ENCODE data around the gene AKAIN1. TPM values are rescaled to one million over a fixed set of nuclear protein-coding genes. Genes with fewer than 3 reads are reported as not detected.

AKAIN1 gene
- total RNA-seq, 4 donors from 2014 or later, result not detected

DNA sequence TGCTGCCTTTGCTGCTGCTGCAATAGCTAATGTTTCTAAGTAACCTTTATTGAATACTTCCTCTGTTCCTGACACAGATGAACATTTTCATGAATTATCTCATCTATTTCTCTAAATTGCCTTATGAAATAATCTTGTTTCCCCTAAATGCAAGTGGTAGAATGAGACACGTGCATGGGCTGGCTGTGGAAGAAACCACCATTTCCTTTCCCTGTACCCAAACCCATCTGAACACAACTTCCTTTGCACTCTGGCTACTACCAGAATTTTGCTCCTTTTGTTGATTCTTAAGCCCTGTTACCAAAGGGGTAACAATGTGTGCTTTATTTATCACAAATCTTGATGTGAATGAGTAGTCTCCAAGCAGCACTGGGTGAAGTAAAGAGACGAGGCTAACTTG, 29.2 kb downstream of the AKAIN1 start:
- no peak for DNase-seq (ENCODE audit: extremely low spot score)
- intact Hi-C loops (cut with DNase I), result no loop called here
- Histone ChIP-seq H3K4me1 (no peaks in the 10 kb centered on the region), H3K4me3 (no peak overlapping the region), H3K27ac (replicated peaks in 1 of 4) (no peak overlapping the region), H3K27me3 (no peaks in the 10 kb centered on the region), H3K9me3 (no peaks in the 10 kb centered on the region), H3K36me3 (no peaks in the 10 kb centered on the region)
- TF ChIP-seq POLR2A (IDR thresholded peaks at IDR 0.05; ENCODE audit: low read depth) (no peak), EP300 (IDR thresholded peaks at IDR 0.05) (no peak), POLR2AphosphoS5 (IDR thresholded peaks at IDR 0.05) (no peak)
- TF ChIP-seq, protein P1, sequence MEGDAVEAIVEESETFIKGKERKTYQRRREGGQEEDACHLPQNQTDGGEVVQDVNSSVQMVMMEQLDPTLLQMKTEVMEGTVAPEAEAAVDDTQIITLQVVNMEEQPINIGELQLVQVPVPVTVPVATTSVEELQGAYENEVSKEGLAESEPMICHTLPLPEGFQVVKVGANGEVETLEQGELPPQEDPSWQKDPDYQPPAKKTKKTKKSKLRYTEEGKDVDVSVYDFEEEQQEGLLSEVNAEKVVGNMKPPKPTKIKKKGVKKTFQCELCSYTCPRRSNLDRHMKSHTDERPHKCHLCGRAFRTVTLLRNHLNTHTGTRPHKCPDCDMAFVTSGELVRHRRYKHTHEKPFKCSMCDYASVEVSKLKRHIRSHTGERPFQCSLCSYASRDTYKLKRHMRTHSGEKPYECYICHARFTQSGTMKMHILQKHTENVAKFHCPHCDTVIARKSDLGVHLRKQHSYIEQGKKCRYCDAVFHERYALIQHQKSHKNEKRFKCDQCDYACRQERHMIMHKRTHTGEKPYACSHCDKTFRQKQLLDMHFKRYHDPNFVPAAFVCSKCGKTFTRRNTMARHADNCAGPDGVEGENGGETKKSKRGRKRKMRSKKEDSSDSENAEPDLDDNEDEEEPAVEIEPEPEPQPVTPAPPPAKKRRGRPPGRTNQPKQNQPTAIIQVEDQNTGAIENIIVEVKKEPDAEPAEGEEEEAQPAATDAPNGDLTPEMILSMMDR (IDR thresholded peaks at IDR 0.05), result no peak
- 65% methylated on average over 2 of the region's 2 CpGs for WGBS

DNA sequence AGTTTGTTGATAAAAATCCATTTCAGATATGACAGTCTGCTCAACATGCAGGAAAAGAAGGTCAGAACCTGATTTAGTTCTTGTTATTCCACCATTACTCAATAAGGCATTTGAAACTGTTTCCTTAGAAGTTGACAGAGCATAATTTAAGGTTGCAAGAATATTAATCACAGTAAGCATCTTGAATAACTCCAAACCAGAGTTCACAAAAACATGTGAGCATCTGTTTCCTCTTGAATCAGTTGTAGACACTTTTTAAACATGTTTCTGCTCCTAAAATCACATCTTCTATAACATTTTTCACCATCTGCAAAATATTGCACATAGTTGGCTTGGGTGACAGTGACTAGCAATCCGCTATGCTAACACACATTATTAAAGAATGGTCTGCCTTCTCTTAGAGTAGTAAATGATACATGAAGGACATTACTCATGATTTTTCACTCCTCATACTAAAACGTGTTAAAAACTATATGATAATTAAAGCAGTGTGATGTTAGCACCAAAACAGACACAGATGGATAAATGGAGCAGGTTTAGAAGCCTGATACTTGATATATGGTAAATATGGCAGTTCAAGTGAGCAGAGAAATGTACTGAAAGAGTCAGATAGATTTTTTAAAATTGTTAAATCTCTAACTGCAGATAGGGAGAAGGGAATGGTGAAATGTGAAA, 30.3 kb downstream of the AKAIN1 start:
- WGBS, result 32% methylated on average over 2 of the region's 2 CpGs
- intact Hi-C loops (cut with DNase I), result no loop called here
- H3K4me1 ChIP-seq, result no peaks in the 10 kb centered on the region

DNA sequence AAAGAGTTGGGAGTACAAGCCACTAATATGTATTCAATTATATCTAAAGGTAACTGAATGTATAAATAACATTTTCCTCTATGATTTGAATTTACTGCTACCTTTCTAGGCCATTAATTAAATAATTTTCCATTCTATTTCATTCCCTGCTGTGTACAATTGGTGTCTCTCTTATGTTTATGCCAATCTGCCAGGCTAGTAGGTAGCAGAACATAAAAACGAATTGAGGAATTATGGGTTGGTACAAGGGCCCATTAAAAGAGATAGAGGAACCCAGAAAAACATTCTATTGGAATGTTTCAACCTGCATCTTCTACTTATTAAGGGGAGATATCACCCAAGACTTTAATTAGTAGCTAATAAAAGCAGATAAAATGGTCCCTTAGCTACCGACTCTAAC, 32.2 kb downstream of the AKAIN1 start:
- Histone ChIP-seq H3K27me3 (no peaks in the 10 kb centered on the region), H3K9me3 (no peaks in the 10 kb centered on the region), H3K4me1 (no peaks in the 10 kb centered on the region), H3K4me3 (no peak overlapping the region), H3K27ac (replicated peaks in 1 of 4) (no peak overlapping the region), H3K36me3 (no peaks in the 10 kb centered on the region)
- DNase-seq (ENCODE audit: extremely low spot score), result no peak
- intact Hi-C loops (cut with DNase I), result no loop called here
- 69% methylated on average over 2 of the region's 2 CpGs for WGBS
- TF ChIP-seq POLR2A (IDR thresholded peaks at IDR 0.05; ENCODE audit: low read depth), result no peak

More for the DNA sequence above, 30.3 kb downstream of the AKAIN1 start:
- Histone ChIP-seq H3K27me3 (no peaks in the 10 kb centered on the region), H3K4me3 (no peak overlapping the region), H3K27ac (replicated peaks in 1 of 4) (no peak overlapping the region), H3K9me3 (no peaks in the 10 kb centered on the region), H3K36me3 (no peaks in the 10 kb centered on the region)
- no peak for DNase-seq (ENCODE audit: extremely low spot score)
- TF ChIP-seq POLR2A (IDR thresholded peaks at IDR 0.05; ENCODE audit: low read depth) (no peak), POLR2AphosphoS5 (IDR thresholded peaks at IDR 0.05) (no peak), EP300 (IDR thresholded peaks at IDR 0.05) (no peak)
- TF ChIP-seq, protein P1 (IDR thresholded peaks at IDR 0.05), result no peak

DNA sequence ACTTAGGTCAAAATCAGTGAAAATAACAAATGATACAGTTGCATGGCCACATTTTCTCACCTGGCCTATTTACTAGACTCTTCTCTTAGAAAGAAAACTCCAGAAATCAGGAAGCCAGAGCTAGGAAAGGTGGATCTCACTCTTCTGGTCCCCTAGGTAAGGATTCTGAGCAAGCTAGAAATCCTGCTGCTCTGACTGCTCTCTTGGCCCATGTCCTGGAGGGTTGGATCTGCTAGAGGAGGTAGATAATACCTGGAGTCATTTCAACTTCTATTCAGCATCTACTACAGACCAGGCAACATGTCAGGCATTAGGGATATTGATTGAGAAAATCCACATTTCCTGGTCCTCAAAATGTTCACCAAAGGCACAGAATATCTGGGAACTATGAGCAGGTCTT, 34.9 kb downstream of the AKAIN1 start:
- H3K4me1 ChIP-seq, result no peaks in the 10 kb centered on the region
- H3K36me3 ChIP-seq, result no peaks in the 10 kb centered on the region
- DNase-seq (ENCODE audit: extremely low spot score), result no peak
- no peak overlapping the region for H3K4me3 ChIP-seq
- intact Hi-C loops (cut with DNase I), result no loop called here
- H3K9me3 ChIP-seq, result no peaks in the 10 kb centered on the region
- H3K27me3 ChIP-seq, result no peaks in the 10 kb centered on the region
- H3K27ac ChIP-seq (replicated peaks in 1 of 4), result no peak overlapping the region
- no peak for TF ChIP-seq POLR2A (IDR thresholded peaks at IDR 0.05; ENCODE audit: low read depth)
- no peak for TF ChIP-seq POLR2AphosphoS5 (IDR thresholded peaks at IDR 0.05)
- no peak for TF ChIP-seq EP300 (IDR thresholded peaks at IDR 0.05)
- TF ChIP-seq, protein P1 (IDR thresholded peaks at IDR 0.05), result no peak

DNA sequence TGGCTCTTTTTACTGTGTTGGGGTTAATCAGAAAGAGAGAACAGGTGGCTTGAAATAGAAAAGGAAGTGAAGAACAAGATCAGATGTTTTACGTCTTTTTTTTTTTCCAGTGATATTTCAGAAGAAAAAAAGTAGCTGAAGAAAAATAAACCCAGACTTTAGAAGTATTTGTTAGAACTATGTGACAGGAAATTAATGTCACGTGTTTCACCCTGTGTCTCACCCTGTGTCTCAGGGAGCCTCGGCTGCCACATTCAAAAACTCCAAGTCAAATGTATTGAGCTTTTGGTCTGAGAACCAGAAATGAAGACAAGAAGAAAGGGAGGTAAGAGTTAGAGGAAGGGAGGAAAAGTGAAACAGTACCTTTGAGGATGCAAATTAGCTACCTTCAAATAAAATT, 38.0 kb downstream of the AKAIN1 start:
- intact Hi-C loops (cut with DNase I), result no loop called here
- TF ChIP-seq POLR2AphosphoS5 (IDR thresholded peaks at IDR 0.05) (no peak), EP300 (IDR thresholded peaks at IDR 0.05) (no peak), POLR2A (IDR thresholded peaks at IDR 0.05; ENCODE audit: low read depth) (no peak)
- TF ChIP-seq, protein P1 (IDR thresholded peaks at IDR 0.05), result no peak
- DNase-seq (ENCODE audit: extremely low spot score), result no peak
- no peak overlapping the region for H3K27ac ChIP-seq (replicated peaks in 1 of 4)
- H3K4me1 ChIP-seq, result no peaks in the 10 kb centered on the region
- no peaks in the 10 kb centered on the region for H3K9me3 ChIP-seq
- H3K4me3 ChIP-seq, result no peak overlapping the region
- no peaks in the 10 kb centered on the region for H3K27me3 ChIP-seq
- WGBS, result 21% methylated on average over 3 of the region's 3 CpGs
- no peaks in the 10 kb centered on the region for H3K36me3 ChIP-seq
